CD4-positive, alpha-beta T cell (primary cell): ENCODE data around the gene MRE11. TPM values are rescaled to one million over a fixed set of nuclear protein-coding genes. Genes with fewer than 3 reads are reported as not detected.

ENCODE experiments used
- ATAC-seq: fragments of 200-7000 bp; cut with Tn5 transposase; one replicate; pipeline ENCODE4 v1.10.0; 2022; ENCODE audit warnings: mild to moderate bottlenecking; ENCODE audit not compliant: poor library complexity
- CTCF ChIA-PET: fragments of 350-600 bp; sonication (Branson Sonifier 250); formaldehyde crosslinking; loops from one replicate; lab custom pipeline; 2021; ENCODE audit warnings: antibody characterized with exemption, inconsistent platforms; lab: Charles Lee
- POLR2A ChIA-PET: fragments of 350-600 bp; sonication (Branson Sonifier 250); formaldehyde crosslinking; loops from one replicate; lab custom pipeline; 2021; ENCODE audit warnings: antibody characterized with exemption, inconsistent platforms; lab: Charles Lee
- DNase-seq, 14 experiments: peaks; one replicate each; pipeline ENCODE4 v3.0.0-alpha.2; 2013 to 2020; ENCODE audit warnings: mixed read lengths in 2 of 14
- H3K27ac ChIP-seq, 2 donors: one replicate each; pipeline versions ENCODE4 v1.5.1 to v1.7.0; 2013; ENCODE audit warnings: low read length in 2 of 2, low read depth in 1 of 2, mild to moderate bottlenecking in 1 of 2
- H3K27me3 ChIP-seq, 2 experiments: 1 replicate in 1 of 2; 2 replicates in 1 of 2; pipeline versions ENCODE4 v1.6.1 to v1.7.0; 2013; ENCODE audit warnings: low read length in 2 of 2, control low read depth in 1 of 2, mild to moderate bottlenecking in 1 of 2, moderate library complexity in 1 of 2; ENCODE audit not compliant: insufficient read depth in 2 of 2, control insufficient read depth in 1 of 2
- H3K36me3 ChIP-seq: one replicate; pipeline ENCODE4 v1.6.1; 2013; ENCODE audit warnings: low read length, control low read depth; ENCODE audit not compliant: insufficient read depth
- H3K4me1 ChIP-seq: one replicate; pipeline ENCODE4 v1.6.1; 2013; ENCODE audit warnings: low read length, control low read depth; ENCODE audit not compliant: insufficient read depth
- H3K4me3 ChIP-seq: one replicate; pipeline ENCODE4 v1.5.1; 2013; ENCODE audit warnings: mild to moderate bottlenecking, low read length, moderate library complexity
- H3K9me3 ChIP-seq, 2 experiments: 1 replicate in 1 of 2; 2 replicates in 1 of 2; pipeline versions ENCODE4 v1.6.1 to v1.7.0; 2013; ENCODE audit warnings: low read length in 2 of 2, mild to moderate bottlenecking in 2 of 2, control low read depth in 1 of 2, moderate library complexity in 1 of 2; ENCODE audit not compliant: control insufficient read depth in 1 of 2, insufficient read depth in 1 of 2
- H3K27ac Mint-ChIP-seq: one replicate; pipeline ENCODE4 v1.8.0; 2020; ENCODE audit warnings: mixed read lengths
- H3K27me3 Mint-ChIP-seq: one replicate; pipeline ENCODE4 v1.8.0; 2021; ENCODE audit warnings: mixed read lengths
- H3K36me3 Mint-ChIP-seq: one replicate; pipeline ENCODE4 v1.8.0; 2021; ENCODE audit warnings: low read depth, mixed read lengths
- H3K4me1 Mint-ChIP-seq: one replicate; pipeline ENCODE4 v1.8.0; 2021; ENCODE audit warnings: low read depth, mixed read lengths
- H3K4me3 Mint-ChIP-seq: one replicate; pipeline ENCODE4 v1.8.0; 2020; ENCODE audit warnings: mild to moderate bottlenecking, mixed read lengths
- H3K9me3 Mint-ChIP-seq: one replicate; pipeline ENCODE4 v1.8.0; 2020; ENCODE audit warnings: mixed read lengths
- intact Hi-C, 2 experiments: fragments of 100-400 bp; cut with DNase I in 1 of 2; cut with micrococcal nuclease in 1 of 2; formaldehyde crosslinking; loops; one replicate each; pipeline versions ENCODE4 v1.15.1 to v1.9.0; 2023 to 2025; cut with DNase I, micrococcal nuclease
- total RNA-seq, 174 experiments: library from RNA in 2 of 174; stranded (reverse) in 2 of 174; gene quantifications; one replicate each; pipeline ENCODE4 v1.2.3 and lab custom pipeline; 2021 to 2026
- TF ChIP-seq, protein P1 (sequence below): fragments of 200-600 bp; IDR thresholded peaks from one replicate; pipeline ENCODE4 v1.8.0; 2022; ENCODE audit warnings: antibody characterized with exemption, mild to moderate bottlenecking

The MRE11 gene
- total RNA-seq, 2 experiments from 2014 or later = 17.0 to 18.6 TPM

DNA sequence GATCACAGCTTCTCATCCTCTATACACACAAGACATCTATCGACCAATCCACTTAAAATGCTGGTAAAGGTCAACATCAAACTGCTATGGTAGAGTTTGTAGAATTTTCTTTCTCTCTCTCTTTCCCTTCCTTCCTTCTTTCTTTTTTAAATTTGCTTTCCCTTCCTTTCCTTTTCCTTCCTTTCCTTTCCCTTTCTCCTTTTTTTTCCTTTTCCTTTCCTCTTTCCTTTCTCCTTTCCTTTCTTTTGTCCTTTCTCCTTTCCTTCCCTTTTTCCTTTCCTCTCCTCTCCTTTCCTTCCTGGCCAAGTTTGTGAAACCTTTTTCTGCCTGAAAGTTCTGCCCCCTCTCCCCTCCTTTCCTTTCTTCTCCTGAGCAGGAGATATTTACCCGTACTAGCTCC is 21.8 kb upstream of the MRE11 start:
- Histone ChIP-seq H3K4me1 (peaks cover 10% of the 10 kb centered on the region), H3K36me3 (no peaks in the 10 kb centered on the region), H3K4me3 (no peak overlapping the region), H3K9me3 (no peaks in the 10 kb centered on the region), H3K27me3 (peaks cover 10 to 20% of the 10 kb centered on the region in 2 experiments), H3K27ac (no peak overlapping the region)
- TF ChIP-seq, protein P1, sequence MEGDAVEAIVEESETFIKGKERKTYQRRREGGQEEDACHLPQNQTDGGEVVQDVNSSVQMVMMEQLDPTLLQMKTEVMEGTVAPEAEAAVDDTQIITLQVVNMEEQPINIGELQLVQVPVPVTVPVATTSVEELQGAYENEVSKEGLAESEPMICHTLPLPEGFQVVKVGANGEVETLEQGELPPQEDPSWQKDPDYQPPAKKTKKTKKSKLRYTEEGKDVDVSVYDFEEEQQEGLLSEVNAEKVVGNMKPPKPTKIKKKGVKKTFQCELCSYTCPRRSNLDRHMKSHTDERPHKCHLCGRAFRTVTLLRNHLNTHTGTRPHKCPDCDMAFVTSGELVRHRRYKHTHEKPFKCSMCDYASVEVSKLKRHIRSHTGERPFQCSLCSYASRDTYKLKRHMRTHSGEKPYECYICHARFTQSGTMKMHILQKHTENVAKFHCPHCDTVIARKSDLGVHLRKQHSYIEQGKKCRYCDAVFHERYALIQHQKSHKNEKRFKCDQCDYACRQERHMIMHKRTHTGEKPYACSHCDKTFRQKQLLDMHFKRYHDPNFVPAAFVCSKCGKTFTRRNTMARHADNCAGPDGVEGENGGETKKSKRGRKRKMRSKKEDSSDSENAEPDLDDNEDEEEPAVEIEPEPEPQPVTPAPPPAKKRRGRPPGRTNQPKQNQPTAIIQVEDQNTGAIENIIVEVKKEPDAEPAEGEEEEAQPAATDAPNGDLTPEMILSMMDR = no peak
- POLR2A ChIA-PET = no interaction called here
- no peaks in the 10 kb centered on the region for H3K36me3 Mint-ChIP-seq
- peaks cover 18% of the 10 kb centered on the region for H3K4me1 Mint-ChIP-seq
- no peaks in the 10 kb centered on the region for H3K9me3 Mint-ChIP-seq
- H3K27me3 Mint-ChIP-seq = peaks cover 48% of the 10 kb centered on the region
- ATAC-seq (no peak), DNase-seq (no peak)
- no peak overlapping the region for H3K4me3 Mint-ChIP-seq
- intact Hi-C loops = loop anchor here (5.0 to 10.0 kb wide), 3 partner anchors 1252 to 1912 kb away; partner anchors contain the start of gene CEP57 (in 1 of the 2)
- CTCF ChIA-PET = interaction anchor here (1.4 kb wide), 1 partner anchor 10 kb away, joined by 4 read pairs; no protein-coding TSS in a partner anchor
- H3K27ac Mint-ChIP-seq = no peak overlapping the region

DNA sequence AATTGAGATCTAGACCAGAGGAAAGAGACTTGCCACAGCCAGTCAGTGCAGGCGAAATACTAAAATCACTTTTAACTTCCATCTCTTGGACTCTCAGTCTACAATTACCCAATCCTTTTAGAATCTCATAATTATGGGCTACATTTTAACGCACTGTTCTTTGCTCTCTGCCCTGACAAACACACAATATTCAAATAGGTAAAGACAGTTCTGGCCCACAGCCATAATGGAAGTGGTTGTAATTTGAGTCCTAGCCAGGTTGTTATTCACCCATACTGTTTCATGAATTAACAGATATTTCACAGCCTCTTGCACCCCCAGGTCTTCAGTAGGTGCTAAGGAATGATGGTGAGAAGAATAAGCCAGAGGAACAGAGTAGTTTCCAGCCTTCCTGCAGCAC is 19.4 kb upstream of the MRE11 start:
- H3K27ac ChIP-seq = no peak overlapping the region
- Mint-ChIP-seq H3K4me3 (peak overlapping the region; percentile 11), H3K9me3 (no peaks in the 10 kb centered on the region), H3K27me3 (peaks cover 60% of the 10 kb centered on the region), H3K4me1 (peaks cover 18% of the 10 kb centered on the region), H3K36me3 (no peaks in the 10 kb centered on the region), H3K27ac (no peak overlapping the region)
- ChIA-PET POLR2A (interaction anchor here (1.1 kb wide), 1 partner anchor 556 kb away, joined by 3 read pairs; no protein-coding TSS in a partner anchor), CTCF (interaction anchor here (1.4 to 1.5 kb wide), 2 partner anchors 9 to 18 kb away, joined by 3 read pairs; no protein-coding TSS in a partner anchor)
- no peaks in the 10 kb centered on the region for H3K9me3 ChIP-seq
- TF ChIP-seq, protein P1 = no peak
- ATAC-seq (no peak), DNase-seq (no peak)
- H3K27me3 ChIP-seq = peaks cover 10 to 22% of the 10 kb centered on the region in 2 experiments
- intact Hi-C loops = loop anchor here in 1 of 2 experiments (10.0 kb wide), 1 partner anchor 1282 kb away; the partner anchor contains the start of gene CEP57
- H3K4me1 ChIP-seq = peaks cover 10% of the 10 kb centered on the region
- H3K36me3 ChIP-seq = no peaks in the 10 kb centered on the region
- no peak overlapping the region for H3K4me3 ChIP-seq

DNA sequence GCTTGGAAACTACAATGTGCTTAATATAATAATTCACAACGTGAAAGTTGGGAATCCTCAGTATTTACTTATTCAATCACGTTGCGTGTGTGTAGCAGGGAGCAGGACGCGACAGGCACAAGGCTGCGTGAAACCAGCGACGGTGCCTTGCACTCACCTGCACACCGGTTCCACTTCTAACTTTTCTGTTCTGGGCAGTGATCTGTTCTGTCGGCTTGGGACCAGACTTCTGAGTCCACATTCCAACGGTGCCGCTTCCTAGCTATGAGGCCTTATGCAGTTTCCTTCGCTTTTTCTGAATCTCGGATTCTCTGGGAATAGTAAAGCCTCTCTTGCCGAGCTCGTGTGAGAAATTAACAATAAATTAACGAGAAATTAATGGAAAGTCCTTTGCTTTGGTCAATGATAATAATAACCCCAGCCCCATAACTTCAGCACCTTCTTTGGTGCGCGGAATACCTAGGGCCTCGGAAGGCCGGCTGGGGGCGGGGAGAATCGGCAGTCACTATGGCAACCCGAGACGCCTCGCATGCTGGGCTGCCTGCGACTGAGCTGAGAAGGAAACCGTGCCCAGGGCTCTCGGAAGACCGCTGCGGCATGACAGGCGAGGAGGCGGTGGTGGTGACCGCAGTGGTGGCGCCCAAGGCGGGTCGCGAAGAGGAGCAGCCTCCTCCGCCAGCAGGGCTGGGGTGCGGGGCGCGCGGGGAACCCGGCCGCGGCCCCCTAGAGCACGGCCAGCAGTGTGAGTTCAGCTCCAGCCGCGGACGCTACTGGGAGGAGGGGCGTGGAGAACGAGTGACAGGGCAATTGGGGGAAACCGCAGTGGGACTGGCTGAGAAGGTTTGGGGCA is 18.5 kb upstream of the MRE11 start, which contains the start of gene C11orf97:
TSS of gene C11orf97 (plus strand) at position 530 of the 850 bp plus-strand sequence. CDS start at position 598, 68 bp downstream.
- Mint-ChIP-seq H3K4me3 (peak within 1 kb of the TSS; percentile 81), H3K9me3 (no peaks in the 10 kb centered on the region), H3K4me1 (peaks cover 18% of the 10 kb centered on the region), H3K27ac (no peak within 1 kb of the TSS), H3K36me3 (no peaks in the 10 kb centered on the region), H3K27me3 (peaks cover 60% of the 10 kb centered on the region)
- H3K9me3 ChIP-seq = no peaks in the 10 kb centered on the region
- H3K27me3 ChIP-seq = peaks cover 10 to 22% of the 10 kb centered on the region in 2 experiments
- ATAC-seq (peak; percentile 74), DNase-seq (peak; percentile 12 to 76 (median 44))
- H3K4me1 ChIP-seq = peaks cover 10% of the 10 kb centered on the region
- no peaks in the 10 kb centered on the region for H3K36me3 ChIP-seq
- intact Hi-C loops = loop anchor here in 1 of 2 experiments (10.0 kb wide), 1 partner anchor 1283 kb away; the partner anchor contains the start of gene CEP57
- TF ChIP-seq, protein P1 = no peak
- H3K4me3 ChIP-seq = peak within 1 kb of the TSS; percentile 28
- no peak within 1 kb of the TSS for H3K27ac ChIP-seq
- ChIA-PET POLR2A (interaction anchor here (1.1 to 1.2 kb wide), 2 partner anchors 18 to 557 kb away, joined by 3 to 8 read pairs; partner anchors contain the start of genes ANKRD49 and MRE11), CTCF (interaction anchor here (0.6 to 1.6 kb wide), 4 partner anchors 7 to 867 kb away, joined by 3 to 4 read pairs (median 3); no protein-coding TSS in a partner anchor)
